ENCODE results near the gene ARHGAP22.

The ARHGAP22 gene

DNA sequence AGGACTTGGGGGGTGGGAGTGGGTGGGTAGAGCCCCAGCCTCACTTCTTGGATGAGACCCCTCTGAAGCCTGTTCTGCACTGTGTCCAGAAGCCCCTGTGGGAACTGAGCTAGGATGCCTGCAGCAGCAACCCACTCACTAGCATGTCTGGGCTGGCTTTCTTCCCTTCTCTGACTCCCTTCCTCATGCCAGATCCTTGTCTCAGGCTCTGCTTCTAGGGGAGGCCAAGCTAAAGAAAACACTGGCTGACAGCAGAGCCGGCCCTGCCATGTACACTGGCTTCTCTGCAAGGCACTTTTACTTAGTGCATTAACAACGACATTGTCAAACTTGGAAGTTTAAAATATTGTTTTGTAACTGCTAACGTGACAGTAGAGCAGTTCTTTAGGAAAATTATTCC lies 50.2 kb downstream of the ARHGAP22 start:
- DNase-seq (ENCODE audit: low spot score) = peak; percentile 32

DNA sequence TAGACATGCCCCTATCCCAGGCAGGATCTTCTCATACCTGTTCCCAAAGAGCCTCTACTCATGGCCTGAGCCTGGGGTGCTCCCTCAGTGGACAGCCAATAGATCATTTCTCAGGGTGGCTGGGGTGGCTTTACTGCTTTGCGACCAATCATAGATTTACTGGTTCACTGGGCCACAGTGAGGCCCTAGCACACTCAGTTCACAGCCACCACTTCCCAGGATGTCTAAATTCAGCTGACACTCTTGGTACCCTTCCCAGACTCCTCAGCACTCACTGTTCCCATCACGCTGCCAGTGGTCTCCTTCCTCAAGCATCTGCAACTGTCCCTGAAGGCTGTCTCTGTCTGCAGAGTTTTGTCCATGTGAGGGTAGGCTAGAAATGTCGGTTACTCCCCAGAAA lies 50.6 kb downstream of the ARHGAP22 start:
- DNase-seq (ENCODE audit: low spot score) = no peak

DNA sequence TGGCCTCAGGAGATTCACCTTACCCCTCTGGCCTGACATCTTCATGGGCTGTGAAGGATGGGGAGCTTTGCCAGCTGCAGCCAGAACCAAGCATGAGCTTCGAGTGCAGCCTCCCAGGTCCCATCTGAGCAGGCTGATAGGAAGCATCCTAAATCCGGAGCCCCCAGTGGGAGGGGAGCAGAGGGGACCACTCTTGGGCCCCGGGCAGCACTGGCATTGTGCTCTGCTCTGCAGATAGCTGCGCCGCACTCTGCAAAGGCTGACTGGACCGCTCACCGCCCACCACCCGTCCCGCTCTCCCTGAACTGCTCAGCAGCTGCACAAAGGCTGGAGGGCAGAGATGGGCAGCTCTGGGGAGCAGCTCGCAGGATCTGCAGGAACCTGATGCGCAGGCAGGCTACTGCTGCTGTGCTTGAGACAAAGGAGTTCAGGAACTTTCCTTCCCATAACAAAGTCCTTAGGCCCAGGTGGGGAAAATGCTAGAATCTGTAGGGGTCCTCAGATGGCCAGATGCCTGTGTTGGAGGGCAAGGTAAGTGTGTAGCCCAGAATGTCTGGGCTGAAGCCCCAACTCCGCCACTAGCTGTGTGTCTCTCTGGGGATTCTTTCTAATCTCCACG lies 51.8 kb downstream of the ARHGAP22 start:
- no peak for DNase-seq (ENCODE audit: low spot score)

DNA sequence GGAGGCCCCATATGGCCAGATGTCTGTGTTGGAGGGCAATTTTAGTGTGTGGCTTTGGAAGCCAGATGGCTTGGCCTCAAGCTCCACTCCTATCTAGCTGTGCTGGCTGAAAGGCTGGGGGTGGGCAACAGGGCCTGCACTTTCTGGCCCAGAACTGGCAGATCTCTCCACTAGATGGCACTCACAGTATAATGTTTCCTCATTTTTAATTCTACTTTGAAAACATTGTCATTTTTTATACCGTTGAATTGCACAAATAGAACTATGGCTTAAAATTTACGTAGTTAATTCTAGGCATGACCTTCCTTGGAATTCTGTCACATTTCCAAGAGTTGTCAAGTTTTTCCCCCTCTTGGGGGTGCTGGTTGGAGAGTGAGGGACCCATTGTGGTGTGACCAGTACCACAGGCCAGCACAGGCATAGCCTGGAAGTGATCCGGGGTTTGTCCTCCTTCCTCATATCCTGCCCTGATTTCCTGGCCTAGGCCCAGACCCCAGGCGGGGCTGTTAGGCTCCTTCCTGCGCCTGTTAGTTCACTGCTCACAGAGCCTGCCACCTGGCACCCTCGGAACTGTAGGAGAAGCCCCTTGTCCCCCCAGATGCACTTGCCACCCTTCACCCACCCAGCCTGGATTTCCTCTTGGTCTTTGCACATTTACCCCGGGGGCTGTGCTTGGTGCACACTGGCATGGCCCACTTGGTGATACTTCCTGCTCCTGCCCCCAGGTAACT lies 52.8 kb downstream of the ARHGAP22 start:
- DNase-seq (ENCODE audit: low spot score) = peak; percentile 68

DNA sequence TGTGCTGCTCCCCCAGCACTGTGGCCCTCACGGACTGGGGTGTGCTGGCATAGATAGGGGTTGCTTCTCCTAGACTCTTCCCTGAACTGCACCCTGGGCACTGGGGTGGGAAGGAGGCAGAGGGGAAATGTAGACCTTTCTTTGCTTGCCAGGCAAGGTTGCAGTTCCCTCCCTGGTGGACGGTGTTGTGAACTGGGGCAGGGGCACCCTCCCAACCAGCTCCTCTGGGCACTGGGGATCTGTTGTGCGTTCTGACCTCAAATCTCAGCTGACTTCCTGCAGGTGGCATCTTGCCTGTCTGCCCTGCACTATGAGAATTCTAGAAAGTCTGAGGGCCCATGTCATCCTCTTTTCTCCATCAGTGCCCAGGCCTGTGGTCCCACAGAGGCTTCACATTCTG lies 53.9 kb downstream of the ARHGAP22 start:
- DNase-seq (ENCODE audit: low spot score) = no peak

DNA sequence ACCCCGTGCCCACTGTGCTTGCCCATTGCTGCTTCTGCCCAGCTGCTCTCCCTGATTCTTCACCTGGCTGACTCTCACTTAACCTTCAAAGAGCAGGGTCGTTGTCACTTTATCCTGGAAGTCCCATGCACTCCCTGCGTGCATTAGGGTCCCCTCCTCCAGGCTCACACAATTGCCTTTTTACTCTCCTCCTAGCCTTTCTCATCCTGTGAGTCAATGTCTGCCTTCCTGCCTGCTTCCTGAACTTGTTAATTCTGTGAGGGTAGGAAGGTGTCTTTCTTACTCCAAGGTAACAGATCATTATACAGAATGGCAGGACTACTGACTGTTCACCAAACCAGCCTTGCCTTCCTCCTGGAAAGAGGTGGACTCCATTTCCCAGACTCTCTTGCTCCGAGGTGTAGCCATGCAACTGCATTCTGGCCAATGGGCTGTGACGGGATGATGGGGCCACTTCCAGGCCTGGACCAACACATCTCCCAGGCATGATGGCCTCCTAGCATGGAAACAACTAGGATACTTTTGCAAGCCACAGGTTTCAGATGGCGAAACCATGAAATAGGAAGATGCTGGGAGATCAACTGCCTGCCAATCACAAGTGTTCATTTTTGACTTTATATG lies 54.7 kb downstream of the ARHGAP22 start:
- DNase-seq (ENCODE audit: low spot score) = no peak

DNA sequence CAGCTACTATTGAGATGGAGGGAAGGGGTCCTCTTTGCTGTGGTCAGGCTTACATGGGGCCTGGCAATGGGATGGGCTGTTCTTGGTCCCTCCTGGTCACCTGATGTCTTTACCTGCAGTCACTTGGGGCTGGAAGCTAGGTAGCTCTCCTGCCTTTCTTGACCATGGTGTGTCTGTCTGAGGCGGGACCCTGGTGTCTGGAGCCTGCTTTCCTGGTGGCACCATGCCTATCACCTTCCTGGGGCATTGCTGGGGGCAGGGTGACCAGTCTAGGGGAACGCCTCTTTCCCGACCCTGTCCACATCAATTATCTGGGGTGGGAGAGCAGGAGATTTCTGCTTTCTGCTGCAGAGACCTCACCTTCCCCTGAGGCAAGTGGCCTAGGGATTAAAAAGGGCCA lies 55.6 kb downstream of the ARHGAP22 start:
- DNase-seq (ENCODE audit: low spot score) = no peak

DNA sequence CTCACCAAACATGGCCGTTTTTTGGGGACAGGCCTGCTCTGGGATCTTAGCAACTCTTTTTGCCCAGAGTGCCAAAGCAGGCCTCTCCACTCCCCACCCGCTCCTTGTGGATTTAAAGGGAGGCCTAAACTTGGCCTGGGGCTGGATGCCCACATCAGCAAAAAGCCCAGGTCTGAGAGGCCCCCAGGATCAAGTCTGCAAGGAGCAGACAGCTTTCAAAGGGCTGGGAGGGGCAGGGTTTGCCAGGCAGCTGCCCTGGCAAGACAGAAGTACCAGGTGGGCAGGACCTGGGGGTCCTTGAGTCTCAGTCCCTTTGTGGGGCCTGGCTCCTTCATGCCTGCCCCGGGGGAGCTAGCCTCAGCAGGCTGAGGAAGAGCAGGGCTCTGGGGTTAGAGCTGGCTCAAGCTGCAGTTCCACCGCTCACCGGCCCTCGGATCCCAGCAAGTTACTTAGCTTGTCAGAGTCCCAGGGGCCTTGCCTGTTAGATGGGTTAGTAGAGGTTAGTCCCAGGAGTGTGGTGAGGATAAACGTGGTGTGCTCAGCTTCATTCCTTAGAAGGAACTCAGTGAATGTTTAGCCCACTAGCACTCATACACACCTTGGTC lies 56.2 kb downstream of the ARHGAP22 start:
- DNase-seq (ENCODE audit: low spot score) = no peak

DNA sequence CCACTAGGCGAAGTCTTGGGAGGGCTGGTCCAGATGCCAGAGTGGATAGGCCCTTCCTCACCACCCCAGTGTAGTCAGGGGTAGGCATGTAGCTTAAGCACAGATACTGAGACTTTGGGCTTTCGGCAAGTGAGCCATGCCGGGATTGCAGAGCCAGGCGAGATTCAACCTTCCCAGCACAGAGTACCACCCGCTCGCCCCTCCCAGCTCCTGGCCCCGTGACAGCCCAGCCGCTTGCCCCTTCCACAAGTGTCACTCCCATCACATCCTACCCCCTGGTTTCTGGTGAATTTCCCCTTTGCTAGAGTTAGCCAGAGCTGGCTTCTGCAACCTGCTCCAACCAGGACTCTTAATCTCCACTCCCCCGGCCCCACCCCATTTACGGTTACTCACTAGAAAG lies 56.9 kb downstream of the ARHGAP22 start:
- no peak for DNase-seq (ENCODE audit: low spot score)

DNA sequence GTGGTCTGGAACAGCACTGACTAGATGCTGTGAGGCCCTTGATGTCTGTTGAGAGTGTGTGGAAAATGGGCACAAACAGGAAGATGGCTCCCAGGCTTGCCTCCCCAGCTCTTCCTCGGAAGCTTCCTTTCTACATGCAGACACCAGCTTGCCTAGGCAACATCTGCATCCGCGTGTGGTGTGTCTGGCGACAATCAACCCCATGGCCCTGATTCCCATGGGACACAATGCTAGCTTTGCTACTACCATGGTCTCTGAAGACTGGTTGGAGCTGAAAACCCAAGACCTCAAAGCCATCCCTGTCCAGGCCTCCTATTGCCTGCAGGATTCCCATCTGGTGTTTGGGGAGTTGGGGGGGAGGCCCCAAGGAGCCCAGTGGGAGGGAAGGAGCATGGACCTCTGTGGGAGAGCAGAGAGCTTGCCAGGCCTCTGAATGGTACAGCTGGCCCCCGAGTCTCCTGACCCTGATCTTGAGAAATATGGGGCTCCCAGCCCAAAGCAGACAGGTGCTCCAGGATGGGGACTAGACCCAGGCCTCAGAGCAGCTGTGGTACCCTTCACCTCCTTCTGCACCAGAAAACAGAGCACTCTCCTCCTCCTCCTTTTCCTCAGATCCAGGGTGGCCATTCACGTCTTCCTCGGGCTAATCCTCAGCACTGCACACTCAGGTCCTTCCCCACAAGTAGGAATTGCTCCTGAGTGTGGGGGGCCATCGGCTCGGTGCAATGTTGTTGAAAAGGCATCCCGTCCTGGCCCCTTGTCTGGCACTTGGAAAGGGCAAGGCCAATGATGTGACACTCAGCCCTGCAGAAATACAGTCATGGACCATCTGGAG lies 57.6 kb downstream of the ARHGAP22 start:
- peak; percentile 72 for DNase-seq (ENCODE audit: low spot score)

DNA sequence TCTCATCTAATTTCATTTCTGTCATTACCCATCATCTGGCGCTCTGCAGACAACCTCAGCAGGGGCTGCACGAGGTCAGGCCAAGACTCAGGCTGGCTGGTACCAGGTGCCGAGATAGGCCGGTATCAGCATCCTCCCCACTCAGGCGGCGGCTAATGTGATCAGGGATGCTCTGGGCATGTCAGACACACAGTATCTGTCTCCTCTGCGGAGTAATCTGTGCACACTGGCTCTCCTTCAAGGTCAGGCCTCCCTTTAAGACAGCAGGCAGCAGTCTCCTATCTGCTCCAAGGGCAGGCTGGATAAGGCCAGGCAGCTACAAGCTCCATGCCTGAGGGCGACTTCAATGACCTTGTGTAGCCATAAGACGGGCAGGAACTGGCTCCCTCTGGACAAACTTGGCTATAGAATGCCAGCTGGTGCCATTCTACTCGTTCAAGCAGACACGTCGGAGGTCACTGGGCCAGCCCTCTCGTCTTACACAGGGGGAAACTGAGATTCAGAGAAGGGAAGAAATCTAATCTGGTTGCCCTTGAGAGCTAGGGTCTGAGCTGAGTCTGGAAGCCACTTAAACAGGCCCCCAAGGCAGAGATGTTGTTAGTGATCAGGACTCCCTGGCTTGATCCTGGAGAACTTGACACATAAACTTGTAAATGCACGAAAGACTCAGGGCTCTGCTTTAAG lies 59.3 kb downstream of the ARHGAP22 start:
- peak; percentile 95 for DNase-seq (ENCODE audit: low spot score)

DNA sequence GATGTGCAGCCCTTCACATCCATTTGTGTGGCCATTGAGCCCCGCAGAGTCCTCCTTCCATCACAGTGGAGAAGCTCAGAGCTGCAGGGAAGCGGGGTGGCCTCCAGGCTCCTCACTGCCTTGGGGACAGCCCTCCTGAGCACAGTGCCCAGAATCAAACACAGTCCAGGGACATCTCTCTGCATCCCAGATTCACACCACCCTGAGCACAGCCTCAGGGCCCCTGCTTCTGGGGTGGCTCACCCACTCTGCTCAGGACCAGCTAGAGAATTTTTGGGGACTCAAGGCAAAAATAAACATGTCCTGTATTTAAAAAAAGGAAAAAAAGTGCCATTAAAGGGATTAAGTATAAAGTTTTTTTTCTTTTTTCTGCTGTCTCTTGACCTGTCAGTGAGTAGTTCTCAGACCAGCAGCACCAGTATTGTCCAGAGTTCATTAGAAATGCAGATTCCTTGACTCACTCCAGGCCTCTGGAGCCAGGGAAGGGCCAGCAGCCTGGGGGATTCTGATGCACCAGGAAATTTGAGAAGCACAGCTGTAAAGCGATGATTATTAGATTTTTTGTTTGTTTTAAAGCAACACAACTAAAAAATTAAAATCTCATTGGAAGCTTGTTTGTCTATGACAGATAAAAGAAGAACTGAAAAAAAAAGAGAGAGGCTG lies 61.6 kb downstream of the ARHGAP22 start:
- DNase-seq (ENCODE audit: low spot score) = no peak

DNA sequence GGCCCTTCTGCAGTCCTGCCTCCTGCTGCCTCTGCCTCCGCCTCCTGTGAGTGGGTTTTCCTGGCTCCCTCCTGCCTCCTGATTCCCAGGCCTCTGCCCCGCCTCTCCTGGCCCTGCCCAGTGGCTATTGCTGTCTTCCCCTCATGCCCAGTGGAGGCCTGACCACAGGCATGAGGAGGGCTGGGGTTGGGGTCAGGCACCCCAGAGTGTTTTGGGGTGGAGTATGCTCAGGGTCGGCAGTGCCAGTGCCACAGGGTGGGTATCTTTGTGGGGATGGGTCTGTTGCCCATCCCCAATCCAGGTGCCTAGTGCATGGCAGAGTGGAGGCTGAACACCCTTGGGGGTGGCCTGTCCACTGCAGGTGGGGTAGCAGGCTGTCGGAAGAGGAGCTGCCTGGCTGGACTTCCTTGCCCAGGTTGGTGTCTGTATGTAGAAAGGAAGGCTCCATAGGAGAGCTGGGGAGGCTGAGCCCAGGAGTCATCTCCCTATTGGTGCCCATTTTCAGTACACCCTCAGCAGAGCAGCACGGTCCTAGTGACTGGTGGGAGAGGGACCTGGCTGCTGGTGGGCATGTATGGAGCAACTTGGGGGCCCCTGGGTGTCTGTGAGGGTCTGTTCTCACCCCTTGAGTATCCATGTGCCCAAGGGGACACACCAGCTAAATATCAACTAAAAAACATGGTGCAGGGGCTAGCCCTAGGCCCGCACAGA lies 62.2 kb downstream of the ARHGAP22 start:
- DNase-seq (ENCODE audit: low spot score) = no peak

DNA sequence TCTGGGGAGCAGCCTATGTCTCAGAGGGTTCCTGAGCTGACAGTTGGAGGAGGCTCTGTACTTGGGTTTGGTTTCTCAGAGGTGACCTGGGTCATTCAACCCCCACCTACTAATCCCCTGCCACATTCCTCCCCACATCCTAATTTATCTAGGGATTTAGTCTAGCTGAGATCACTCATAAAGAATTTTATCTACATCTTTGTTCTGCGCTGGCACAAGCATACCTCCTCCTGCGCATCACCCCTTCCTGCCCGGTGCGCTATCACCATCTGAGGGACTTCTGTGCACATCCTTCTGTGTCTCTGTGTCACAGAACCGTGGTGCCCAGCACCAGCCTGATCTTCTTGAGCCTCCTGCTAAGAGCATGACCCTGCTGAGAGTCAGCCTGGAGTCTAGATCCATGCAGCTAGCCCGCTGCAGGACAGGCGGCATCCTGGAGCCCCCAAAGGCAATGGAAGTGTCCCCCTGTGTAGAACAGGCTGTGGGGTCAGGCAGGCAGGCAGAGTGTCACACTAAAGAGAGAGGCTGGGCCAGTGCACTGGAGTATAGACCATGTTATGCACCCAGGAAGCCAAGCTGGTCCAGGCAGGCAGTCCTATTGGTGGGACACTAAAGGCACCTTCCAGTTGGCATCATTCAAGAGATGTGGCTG lies 63.6 kb downstream of the ARHGAP22 start:
- DNase-seq (ENCODE audit: low spot score) = no peak

DNA sequence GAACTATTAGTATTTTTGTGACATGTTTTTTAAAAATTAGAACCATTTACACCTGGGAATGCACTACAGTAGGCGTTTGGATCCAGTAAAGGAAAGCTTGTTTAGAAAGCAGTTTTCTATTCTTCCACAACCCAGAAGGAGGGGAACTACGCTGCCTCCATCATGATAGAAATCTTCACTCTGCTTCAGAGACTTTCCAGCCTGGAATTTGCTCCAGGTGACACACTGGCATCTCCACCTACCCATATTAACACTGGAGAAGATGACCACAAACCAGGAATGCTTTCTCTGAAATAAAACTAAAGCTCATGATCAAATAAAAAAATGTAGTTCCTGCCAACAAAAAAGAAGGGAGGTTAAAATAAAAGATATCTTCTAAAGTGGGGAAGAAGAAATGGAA lies 66.3 kb downstream of the ARHGAP22 start:
- DNase-seq (ENCODE audit: low spot score) = no peak

DNA sequence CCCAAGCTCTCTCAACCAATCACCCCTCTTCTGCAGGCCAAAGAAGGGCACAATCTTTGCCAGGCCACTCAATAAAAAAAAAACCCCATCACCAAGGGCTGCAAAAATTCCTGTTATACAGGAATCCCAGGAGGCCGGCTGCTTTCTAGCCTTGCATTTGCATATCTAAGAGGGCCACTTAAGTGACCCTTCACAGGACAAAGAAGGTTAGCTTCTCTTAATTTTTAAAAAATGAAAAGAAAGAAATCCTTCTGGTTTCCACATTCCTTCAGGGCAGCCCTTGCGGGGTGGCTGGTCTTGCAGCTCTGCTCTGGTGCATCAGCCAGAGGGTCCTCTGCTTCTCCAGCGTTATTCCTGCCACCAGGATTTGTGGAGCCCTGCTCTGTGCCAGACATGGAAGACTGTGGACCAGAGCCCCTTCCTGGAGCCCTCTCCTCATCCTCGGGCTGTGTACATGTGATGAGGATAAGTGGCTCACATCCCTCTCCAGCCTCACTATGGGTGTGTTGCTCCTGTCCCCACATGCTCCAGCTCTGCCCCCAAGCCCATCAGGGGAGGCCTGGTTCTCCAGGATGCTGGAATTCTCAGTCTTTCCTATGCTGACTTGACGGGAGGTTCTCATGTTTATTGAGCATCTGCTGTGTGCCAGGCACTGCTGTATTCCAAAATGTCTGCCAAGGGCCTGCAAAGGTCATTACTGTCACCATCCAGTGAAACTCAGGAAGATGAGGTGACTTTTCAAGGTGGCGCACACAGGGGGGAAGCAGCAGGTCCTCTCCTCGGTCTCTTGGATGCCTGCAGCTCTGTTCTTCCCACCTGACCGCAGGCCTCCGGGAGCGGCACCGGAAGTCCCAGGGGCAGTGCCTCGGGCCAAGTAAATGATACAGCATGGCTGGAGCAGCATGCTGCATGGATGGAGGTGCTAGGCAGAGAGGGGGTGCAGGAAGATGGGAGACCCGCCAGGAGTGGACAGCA lies 67.7 kb downstream of the ARHGAP22 start:
- no peak for DNase-seq (ENCODE audit: low spot score)

DNA sequence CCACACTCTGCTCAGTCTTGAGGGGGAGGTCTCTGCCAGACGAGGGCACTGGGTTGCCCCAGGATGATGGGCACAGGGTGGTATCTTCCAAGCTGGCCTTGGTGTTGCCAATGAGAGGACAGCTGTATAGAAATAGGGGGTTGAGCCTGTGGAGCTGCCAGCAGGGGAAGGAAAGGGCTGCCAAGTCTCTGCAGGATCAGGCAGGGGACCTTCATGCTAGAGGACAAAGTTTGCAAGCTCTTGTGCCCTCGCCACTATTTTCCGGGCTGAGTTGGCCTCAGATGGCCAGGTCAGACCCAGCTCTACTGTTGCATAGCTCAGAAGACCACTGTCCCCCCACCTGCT lies 68.7 kb downstream of the ARHGAP22 start:
- no peak for DNase-seq (ENCODE audit: low spot score)

DNA sequence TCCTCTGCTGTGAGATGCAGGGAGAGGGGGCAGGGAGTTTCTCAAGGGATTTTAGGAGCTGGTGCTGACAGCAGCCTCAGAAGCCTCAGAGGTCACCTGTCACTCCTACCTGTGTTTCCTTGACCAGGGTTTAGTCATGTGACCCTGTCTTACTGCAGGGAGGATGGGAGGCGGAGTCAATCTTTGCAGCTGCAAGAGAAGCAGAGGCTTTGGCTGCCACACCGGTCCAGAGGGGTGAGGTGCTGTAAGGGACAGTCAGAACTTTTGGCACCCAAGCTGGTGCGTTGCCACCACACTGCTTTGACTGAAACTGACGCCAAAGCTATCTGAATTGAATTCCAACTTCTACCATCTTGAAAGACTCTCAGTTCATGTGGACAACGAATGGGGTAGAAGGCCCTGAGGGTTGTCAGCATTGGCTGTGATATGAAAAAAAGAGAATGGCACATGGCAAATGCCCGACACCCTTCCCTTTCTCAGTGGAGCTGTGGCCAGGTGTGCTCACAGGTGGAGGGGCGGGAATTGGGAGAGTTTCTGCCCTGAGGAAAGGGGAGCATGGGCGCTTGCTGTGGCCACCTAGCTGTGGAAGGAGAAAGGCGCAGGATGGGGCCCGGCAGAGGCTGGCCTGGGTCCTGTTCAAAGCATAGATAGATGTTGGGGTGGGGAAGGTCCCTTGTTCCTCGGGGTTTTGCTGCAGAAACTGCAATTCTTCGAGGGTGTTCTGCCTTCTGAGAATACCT lies 69.3 kb downstream of the ARHGAP22 start:
- no peak for DNase-seq (ENCODE audit: low spot score)

All from SK-N-DZ (cell line).